ENCODE measurements around the gene DLD. TPM values are rescaled to one million over a fixed set of nuclear protein-coding genes. Genes with fewer than 3 reads are reported as not detected.

The DLD gene
- total RNA-seq, 2 experiments from 2014 or later = 43.8 to 82.3 TPM

DNA sequence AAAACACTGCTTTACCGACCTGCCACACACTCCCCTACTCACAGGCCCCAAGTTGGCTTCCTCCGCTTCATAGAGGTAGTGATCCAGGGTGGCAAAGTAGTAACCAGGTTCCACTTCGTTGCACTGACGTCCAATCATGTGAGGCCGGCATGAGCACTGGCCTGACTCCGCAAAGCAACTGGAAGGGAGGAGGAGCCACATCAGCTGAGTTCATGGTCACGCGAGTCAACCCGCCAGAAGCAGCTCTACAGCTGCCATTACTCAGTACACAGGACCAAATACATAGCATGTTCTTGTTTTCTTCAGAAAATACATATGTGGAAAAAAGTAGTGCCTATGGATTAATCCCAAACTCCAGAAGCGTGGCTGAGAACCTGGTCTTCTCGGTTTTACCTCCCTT, 73.5 kb downstream of the DLD start:
- Histone ChIP-seq H3K4me1 (ENCODE audit: insufficient read depth, low read length, poor library complexity, severe bottlenecking) (no peaks in the 10 kb centered on the region), H3K79me2 (ENCODE audit: insufficient read depth, low read depth, low read length) (no peaks in the 10 kb centered on the region), H3K27ac (ENCODE audit: low read depth, low read length, poor library complexity, severe bottlenecking) (no peak overlapping the region), H3K9me2 (ENCODE audit: insufficient read depth, low read length) (no peaks in the 10 kb centered on the region), H2AFZ (ENCODE audit: low read length) (no peak overlapping the region), H3K9me3 (ENCODE audit: low read length) (no peaks in the 10 kb centered on the region), H3K4me2 (ENCODE audit: low read length) (no peak overlapping the region), H3K36me3 (ENCODE audit: insufficient read depth, low read length) (no peaks in the 10 kb centered on the region), H3K4me3 (ENCODE audit: low read depth, low read length, poor library complexity, severe bottlenecking) (no peak overlapping the region), H4K20me1 (ENCODE audit: insufficient read depth, low read length) (no peaks in the 10 kb centered on the region)
- DNase-seq (ENCODE audit: low spot score) = no peak
- TF ChIP-seq, protein P1, sequence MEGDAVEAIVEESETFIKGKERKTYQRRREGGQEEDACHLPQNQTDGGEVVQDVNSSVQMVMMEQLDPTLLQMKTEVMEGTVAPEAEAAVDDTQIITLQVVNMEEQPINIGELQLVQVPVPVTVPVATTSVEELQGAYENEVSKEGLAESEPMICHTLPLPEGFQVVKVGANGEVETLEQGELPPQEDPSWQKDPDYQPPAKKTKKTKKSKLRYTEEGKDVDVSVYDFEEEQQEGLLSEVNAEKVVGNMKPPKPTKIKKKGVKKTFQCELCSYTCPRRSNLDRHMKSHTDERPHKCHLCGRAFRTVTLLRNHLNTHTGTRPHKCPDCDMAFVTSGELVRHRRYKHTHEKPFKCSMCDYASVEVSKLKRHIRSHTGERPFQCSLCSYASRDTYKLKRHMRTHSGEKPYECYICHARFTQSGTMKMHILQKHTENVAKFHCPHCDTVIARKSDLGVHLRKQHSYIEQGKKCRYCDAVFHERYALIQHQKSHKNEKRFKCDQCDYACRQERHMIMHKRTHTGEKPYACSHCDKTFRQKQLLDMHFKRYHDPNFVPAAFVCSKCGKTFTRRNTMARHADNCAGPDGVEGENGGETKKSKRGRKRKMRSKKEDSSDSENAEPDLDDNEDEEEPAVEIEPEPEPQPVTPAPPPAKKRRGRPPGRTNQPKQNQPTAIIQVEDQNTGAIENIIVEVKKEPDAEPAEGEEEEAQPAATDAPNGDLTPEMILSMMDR (conservative IDR thresholded peaks at IDR 0.05; ENCODE audit: low read length) = no peak
- no peak for TF ChIP-seq EZH2phosphoT487 (IDR thresholded peaks at IDR 0.05; ENCODE audit: borderline replicate concordance, low read depth, low read length)
- POLR2A ChIA-PET = interaction anchor here (0.6 kb wide), 1 partner anchor 306 kb away, joined by 3 read pairs; no protein-coding TSS in a partner anchor
- intact Hi-C loops (cut with micrococcal nuclease; ENCODE audit: unreplicated experiment) = no loop called here
- no TSS peak for BruUV-seq (replicated peaks)
- CTCF ChIA-PET (ENCODE audit: unreplicated experiment) = no interaction called here

DNA sequence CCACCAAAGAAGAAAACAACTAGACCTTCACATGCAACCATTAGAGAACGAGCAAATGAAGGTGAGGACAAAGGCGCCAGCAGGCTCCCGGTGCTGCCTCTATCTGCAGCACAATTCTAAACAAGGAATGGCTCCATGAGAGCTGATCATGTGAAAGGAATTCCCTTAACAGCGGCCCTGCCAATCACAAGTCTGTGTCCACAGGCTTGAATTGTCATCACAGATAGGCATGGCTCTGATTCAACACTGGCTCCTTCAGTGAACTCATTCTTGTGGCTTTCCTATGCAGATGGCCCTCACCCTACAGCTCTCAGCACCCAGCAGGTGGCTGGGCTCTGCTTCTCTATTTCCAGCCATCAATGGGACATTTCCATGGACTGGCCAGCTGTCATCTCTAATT, 75.7 kb downstream of the DLD start:
- Histone ChIP-seq H3K4me1 (ENCODE audit: insufficient read depth, low read length, poor library complexity, severe bottlenecking) (no peaks in the 10 kb centered on the region), H3K27ac (ENCODE audit: low read depth, low read length, poor library complexity, severe bottlenecking) (no peak overlapping the region), H3K9me3 (ENCODE audit: low read length) (no peaks in the 10 kb centered on the region), H3K36me3 (ENCODE audit: insufficient read depth, low read length) (no peaks in the 10 kb centered on the region), H4K20me1 (ENCODE audit: insufficient read depth, low read length) (no peaks in the 10 kb centered on the region), H3K9me2 (ENCODE audit: insufficient read depth, low read length) (no peaks in the 10 kb centered on the region), H2AFZ (ENCODE audit: low read length) (no peak overlapping the region), H3K4me3 (ENCODE audit: low read depth, low read length, poor library complexity, severe bottlenecking) (no peak overlapping the region), H3K4me2 (ENCODE audit: low read length) (no peak overlapping the region), H3K79me2 (ENCODE audit: insufficient read depth, low read depth, low read length) (no peaks in the 10 kb centered on the region)
- ChIA-PET POLR2A (interaction anchor here (0.6 to 0.7 kb wide), 2 partner anchors 11 to 33 kb away, joined by 3 to 8 read pairs; no protein-coding TSS in a partner anchor), CTCF (ENCODE audit: unreplicated experiment) (no interaction called here)
- no TSS peak for BruUV-seq (replicated peaks)
- TF ChIP-seq EZH2phosphoT487 (IDR thresholded peaks at IDR 0.05; ENCODE audit: borderline replicate concordance, low read depth, low read length) = no peak
- TF ChIP-seq, protein P1 (conservative IDR thresholded peaks at IDR 0.05; ENCODE audit: low read length) = no peak
- intact Hi-C loops (cut with micrococcal nuclease; ENCODE audit: unreplicated experiment) = no loop called here
- DNase-seq (ENCODE audit: low spot score) = no peak

DNA sequence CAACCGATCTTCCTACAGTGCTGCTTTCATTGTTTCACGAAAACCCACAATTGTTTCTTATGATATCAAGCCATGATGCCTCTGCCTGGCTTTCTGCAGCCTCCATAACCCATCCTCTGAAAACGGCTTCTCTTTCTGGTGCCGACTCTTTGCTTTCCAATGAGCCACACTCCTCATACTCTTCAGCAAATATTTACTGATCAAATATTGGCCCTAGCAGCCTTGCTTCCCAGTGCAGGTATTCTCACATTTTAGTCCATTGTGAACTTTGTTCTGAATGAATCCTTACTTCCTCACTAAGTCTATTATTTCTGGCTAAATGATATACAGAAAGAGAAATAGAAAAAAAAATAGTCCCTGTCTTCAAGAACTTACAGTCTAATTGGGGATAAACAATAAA, 76.4 kb downstream of the DLD start:
- no peak for DNase-seq (ENCODE audit: low spot score)
- Histone ChIP-seq H3K4me2 (ENCODE audit: low read length) (no peak overlapping the region), H3K9me3 (ENCODE audit: low read length) (no peaks in the 10 kb centered on the region), H3K4me1 (ENCODE audit: insufficient read depth, low read length, poor library complexity, severe bottlenecking) (no peaks in the 10 kb centered on the region), H3K79me2 (ENCODE audit: insufficient read depth, low read depth, low read length) (no peaks in the 10 kb centered on the region), H3K4me3 (ENCODE audit: low read depth, low read length, poor library complexity, severe bottlenecking) (no peak overlapping the region), H3K27ac (ENCODE audit: low read depth, low read length, poor library complexity, severe bottlenecking) (no peak overlapping the region), H4K20me1 (ENCODE audit: insufficient read depth, low read length) (no peaks in the 10 kb centered on the region), H3K9me2 (ENCODE audit: insufficient read depth, low read length) (no peaks in the 10 kb centered on the region), H3K36me3 (ENCODE audit: insufficient read depth, low read length) (no peaks in the 10 kb centered on the region), H2AFZ (ENCODE audit: low read length) (no peak overlapping the region)
- BruUV-seq (replicated peaks) = no TSS peak
- intact Hi-C loops (cut with micrococcal nuclease; ENCODE audit: unreplicated experiment) = no loop called here
- ChIA-PET CTCF (ENCODE audit: unreplicated experiment) (no interaction called here), POLR2A (no interaction called here)
- TF ChIP-seq, protein P1 (conservative IDR thresholded peaks at IDR 0.05; ENCODE audit: low read length) = no peak
- no peak for TF ChIP-seq EZH2phosphoT487 (IDR thresholded peaks at IDR 0.05; ENCODE audit: borderline replicate concordance, low read depth, low read length)
